HG02885 (cell line): ENCODE measurements around the gene LRRC4.

ENCODE experiments used
- ATAC-seq: cut with Tn5 transposase; IDR thresholded peaks from one replicate; pipeline ENCODE4 v1.9.1; 2021; ENCODE audit warnings: mild to moderate bottlenecking; ENCODE audit not compliant: unreplicated experiment, poor library complexity

LRRC4 gene

DNA sequence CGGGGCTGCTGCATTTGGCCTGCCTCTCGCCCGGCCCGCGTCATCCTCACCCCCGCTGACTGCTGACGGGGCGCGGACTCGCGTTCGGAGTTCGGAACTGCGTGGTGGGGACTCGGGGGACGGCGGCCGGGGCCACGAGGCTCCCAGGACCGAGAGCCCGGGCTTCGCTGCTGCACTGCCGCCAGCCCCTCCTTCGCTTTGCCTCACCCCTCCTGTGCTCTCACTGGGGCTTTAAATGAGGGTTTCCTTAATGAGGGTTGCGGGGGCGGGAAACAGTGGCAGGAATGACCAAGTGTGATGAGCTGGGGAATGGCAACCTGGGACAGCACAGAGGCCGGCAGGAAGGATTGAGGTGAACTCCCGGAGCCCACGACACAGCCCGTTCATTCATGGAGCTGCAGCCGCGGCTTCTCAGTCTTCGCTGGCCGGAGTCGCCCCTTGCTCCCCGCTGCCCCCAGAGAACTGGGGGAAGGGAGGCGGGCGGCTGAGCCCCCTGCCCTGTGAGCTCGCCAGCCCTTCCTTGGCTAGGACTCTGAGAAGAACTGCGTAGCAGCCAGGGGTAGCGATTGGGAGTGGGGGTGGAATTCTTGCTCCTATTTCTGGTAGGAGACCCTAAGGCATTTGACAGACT, 1.5 kb upstream of the LRRC4 start:
- no peak for ATAC-seq

DNA sequence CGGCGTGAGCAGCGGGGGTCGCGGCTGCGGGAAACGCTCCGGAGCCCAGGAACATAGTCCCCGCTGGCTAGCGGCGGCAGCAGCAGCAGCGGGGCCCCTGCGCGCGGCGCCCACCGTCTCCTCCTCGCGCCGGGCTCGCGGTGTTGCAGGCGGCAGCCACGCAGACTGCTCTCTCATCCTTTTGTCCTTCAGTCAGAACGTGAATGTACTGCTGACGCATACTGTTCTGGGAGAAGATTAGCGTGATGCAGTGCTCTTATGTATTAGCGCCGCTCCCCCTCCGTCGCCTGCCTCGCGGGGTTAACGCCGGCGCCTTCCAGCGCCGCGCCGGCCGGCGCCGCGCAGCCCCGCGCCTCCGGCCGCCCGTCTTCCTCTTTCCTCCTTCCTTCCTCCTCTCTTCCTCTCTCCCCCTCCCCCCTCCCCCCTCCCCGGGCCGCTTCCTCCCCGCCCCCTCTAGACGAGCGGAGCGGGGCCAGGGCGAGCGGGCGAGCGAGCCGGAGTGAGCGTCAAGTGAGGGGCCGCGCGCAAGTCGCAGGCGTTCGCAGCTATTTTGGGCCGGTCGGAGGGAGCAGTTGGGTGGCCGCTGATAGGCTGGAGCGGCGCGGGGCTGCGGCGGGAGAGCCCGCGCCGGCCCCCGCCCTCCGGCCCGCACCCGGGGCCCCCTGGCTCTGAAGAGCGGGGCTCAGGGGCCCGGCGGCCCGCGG, 816 bp upstream of the LRRC4 start:
- peak; percentile 56 for ATAC-seq

- ATAC-seq: no peak
These were observed 979 bp downstream of the LRRC4 start for GRCh38 chr7:128030263-128030653.

DNA sequence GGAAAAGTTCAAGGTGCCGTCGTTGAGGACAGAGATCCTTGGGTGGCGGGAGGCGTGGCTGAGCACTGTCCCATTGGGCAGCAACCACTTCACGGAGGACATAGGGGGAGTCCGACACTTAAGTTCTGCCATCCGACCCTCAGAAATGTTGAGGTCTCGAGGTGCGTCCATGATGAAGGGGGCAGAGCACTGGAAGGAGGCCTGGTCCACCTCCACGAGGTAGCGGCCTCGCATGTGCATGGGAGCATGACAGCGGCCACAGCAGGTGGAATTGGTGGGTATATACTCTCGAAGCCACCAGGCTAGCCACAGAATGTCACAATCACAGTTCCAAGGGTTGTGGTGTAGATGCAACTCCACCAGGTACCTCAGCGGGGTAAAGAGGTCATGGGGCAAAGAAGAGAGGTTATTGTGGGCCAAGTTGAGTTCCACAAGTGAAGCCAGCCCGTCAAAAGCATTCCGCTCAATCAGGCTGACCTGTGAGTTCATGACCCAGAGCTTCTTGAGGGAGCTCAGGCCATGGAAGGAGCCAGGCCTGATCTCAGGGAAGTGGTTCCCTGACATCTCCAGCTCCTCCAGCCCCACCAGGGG, 1.7 kb downstream of the LRRC4 start:
- ATAC-seq: no peak

DNA sequence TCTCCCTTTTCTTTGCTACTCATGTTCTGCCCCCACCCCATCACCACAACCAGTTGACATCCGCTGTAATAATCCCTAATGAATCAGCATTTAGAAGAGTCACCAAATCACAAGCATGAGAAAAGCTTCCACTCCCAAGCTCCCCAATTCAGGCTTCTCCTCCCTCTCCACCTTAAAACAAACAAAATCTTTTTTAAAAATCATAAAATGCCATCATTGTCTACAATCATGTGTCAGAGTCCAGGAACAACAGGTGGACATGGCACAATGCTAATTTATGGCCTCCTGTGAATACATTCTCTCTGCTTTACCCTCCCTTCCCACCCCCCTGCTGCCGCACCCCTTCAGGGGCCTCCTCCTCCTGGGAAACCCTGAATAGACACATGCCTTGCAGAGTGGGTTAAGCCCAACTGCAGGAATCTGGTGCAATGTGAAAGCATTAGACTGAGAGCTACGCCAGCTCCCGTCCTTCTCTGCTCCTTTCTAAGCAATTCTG, 3.7 kb downstream of the LRRC4 start:
- ATAC-seq: no peak

DNA sequence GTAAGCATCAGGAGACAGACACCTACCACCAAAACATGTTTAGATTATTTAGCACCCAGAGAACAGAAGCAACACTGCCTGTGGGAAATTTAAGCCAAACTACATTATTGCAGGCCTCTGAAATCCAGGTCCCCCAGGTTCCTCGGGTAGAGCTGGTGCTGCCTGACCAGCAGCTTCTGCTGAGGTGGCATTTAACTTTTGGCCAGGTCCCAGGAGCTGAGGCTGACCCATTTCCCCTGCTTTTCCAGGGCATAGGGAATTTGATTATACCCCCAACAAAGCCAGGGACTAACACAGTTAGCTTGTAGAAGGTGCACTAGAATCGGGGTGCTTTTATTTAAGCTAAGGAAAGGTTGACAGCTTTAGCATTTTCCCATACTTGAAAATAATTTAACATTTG, 4.7 kb downstream of the LRRC4 start:
- ATAC-seq: no peak

GRCh38 chr7:128025819-128026218, 5.4 kb downstream of the LRRC4 start:
- no peak for ATAC-seq

DNA sequence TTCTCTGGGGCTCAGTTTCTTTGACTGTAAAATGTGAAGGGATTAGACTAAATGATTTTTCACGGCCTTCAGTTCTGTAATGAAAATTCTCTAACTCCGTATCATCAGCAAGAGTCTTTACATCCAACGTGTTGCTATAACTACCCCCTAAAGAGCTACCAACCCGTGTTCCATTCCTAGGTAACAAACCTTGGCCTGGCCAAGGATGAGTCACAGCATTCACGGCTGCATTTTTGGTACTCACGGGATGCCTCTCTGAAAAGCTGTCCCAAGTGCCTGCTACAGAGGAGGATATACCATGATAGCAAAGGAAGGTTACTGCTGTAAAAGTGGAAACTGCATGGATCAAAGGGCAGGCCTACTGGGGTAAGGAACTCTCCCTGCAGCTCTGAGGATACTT, 5.9 kb downstream of the LRRC4 start:
- no peak for ATAC-seq

DNA sequence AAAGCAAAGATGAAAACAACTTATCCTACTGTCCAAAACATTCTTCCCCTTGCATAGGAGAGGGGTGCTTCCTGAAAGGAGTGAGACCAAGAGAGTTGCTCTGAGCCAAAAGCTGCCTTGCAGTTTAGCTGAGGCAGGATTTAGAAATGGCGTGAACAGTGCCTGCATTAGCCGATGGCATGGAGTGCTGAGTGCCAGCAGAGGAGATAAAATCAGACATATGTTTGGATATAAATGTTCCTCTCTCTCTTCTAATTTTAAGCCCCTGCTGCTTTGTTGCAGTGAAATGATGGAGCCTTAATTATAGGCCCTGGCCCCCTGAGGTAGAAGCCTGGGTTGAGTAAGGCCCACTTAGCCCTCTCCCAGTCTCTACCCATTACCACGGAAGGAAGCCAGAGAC, 7.1 kb downstream of the LRRC4 start:
- no peak for ATAC-seq

GRCh38 chr7:128022631-128023532, 8.4 kb downstream of the LRRC4 start:
- ATAC-seq: no peak

GRCh38 chr7:128021366-128021765, 9.9 kb downstream of the LRRC4 start:
- no peak for ATAC-seq

DNA sequence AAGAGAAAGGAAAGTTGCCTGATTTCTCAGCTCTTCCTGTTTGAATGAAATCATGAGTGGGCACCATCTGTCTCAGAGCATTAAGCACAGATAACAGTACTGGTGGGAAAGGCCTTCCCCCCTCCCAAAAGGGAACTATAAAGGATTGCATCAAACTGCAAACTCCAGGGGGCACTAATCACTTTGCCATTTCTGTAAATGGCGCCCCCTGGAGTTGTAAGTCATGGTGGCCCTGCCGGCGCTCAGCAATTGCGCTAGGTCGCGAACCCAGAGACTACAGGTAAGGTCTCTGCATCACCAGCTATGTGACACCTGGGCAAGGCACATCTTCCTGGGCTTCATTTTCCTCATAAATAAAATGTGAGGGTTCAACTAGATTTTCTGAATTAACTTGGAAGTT, 11.1 kb downstream of the LRRC4 start:
- no peak for ATAC-seq

- ATAC-seq: no peak
These were observed 11.9 kb downstream of the LRRC4 start for GRCh38 chr7:128019288-128019687.

DNA sequence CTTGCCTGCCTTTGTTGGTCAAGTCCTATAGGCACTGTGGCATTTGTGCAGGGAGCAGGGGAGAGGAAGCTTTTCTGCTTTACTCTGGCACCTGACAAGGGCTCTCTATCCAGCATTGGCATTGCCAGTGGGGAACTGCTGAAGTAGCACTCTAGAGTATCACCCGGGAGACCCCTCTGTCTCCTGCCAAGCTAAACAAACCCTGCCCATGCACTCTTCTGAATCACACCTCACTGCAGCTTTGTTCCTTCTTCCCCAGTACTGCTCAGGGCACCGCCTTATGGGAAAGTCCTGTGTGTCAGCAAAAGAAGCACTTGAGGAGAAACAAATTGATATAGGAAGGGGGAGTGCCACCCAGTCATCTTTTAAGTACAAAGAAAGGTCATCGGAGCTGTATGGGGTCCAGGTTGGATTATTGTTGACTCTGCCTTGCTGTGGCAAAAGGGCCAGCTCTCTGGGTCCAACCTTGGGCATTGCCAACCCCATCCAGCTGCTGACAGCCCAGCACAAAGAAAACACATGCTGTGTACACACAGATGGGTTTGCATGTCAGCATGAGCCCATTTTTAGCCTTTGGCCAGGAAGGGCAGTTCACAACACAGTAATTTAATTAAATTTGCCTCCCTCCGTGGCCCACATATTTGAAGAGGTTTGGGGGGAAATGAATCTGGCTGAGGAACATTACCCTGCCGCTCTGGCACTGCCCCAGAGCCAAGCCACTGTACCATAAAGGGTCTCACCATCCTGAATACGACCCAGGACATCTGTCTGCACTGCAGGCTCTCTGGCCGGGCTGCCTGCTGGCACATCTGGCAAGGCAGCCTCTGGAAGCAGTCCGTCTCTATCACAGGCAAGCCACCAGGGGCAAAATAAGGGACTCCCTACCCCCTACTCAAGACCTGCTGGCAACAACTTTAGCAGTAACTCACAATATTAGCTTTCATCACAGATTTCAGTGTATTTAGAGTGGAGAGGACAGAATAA, 13.1 kb downstream of the LRRC4 start:
- ATAC-seq: no peak

DNA sequence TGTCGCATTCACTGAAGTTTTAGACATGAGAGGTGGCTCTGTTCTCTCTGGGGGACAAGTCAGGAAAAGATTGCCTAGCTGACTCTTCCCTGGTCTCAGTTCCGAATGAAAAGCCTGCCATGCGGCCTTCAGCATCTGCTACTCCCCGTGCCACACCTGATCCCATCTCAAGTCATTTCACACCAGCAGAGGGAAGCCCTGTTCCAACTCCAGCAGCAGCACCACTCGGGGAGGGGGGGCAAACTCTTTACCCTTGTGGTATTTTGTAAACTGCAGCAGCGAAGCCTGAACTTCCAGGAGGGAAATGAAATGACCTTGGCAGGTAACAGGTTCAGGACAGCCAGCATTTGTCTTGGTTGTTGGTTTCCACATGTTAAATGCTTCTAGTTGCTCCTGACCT, 13.8 kb downstream of the LRRC4 start:
- ATAC-seq: no peak

DNA sequence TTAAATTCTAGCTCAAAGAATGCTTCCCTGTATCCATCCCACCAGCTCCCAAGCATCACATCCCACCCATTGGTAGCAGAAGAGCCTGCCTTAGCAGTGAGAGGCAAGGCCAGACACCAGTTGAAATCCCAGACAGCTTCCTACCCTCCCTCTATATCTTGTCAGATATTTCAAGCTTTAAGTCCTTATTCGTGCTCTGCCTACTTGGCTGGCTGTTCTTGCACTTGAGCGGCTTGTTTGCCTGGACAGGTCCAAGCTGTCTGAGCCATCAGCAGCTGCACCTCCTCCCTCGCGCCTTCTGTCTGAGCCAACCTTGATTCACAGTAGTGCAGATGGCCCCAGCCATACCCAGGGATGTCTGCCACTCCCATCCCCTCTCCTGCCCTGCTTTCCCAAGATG, 16.4 kb downstream of the LRRC4 start:
- no peak for ATAC-seq

GRCh38 chr7:128011131-128011661, 20.0 kb downstream of the LRRC4 start:
- ATAC-seq: no peak

DNA sequence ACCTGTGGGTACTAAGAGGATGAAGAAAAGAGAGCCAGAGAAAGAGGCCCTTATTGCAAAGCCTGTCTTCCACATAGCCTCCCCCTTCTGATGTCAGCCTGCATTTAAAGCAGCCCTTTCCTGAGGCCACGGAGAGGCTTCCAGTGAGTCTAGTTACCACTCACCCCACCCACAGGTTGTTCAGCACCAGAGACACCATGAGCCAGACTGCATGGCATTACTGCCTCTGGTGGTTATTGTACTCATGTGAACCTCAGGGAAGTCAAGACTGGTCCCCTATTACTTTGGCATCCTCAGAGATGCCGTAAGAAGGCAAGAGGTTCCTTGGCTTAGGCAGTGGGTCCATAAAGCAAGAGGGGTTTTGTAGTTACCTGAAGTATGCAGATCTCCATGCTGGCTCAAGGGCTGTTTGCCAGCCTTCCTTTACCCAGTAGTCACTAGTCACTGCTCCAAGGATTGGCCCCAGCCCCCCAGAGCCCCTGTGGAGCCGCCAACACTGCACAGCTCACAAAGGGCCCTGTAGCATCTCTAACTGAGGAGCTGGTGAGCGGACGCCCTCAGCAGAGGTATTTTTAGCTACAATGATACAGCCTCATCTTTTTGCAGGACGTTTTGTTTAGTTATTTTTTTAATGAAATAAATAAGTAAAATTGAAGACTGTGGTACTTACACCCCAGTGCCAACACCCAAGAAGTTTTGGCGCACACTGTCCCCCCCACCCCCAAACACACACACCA, 20.7 kb downstream of the LRRC4 start:
- no peak for ATAC-seq

GRCh38 chr7:128008744-128009143, 22.5 kb downstream of the LRRC4 start:
- no peak for ATAC-seq
